AG09319 (cell line): ENCODE results near the gene SLC22A6.

ENCODE experiments used
- DNase-seq: peaks from one replicate; pipeline ENCODE4 v3.0.0-alpha.2; 2010; ENCODE audit warnings: low read depth; ENCODE audit errors: extremely low read depth
- TF ChIP-seq, protein P1 (sequence below): IDR thresholded peaks from 2 replicates; pipeline ENCODE4 v1.5.1; 2011; ENCODE audit warnings: low read depth, mild to moderate bottlenecking, inconsistent platforms, low read length, moderate library complexity

The SLC22A6 gene

DNA sequence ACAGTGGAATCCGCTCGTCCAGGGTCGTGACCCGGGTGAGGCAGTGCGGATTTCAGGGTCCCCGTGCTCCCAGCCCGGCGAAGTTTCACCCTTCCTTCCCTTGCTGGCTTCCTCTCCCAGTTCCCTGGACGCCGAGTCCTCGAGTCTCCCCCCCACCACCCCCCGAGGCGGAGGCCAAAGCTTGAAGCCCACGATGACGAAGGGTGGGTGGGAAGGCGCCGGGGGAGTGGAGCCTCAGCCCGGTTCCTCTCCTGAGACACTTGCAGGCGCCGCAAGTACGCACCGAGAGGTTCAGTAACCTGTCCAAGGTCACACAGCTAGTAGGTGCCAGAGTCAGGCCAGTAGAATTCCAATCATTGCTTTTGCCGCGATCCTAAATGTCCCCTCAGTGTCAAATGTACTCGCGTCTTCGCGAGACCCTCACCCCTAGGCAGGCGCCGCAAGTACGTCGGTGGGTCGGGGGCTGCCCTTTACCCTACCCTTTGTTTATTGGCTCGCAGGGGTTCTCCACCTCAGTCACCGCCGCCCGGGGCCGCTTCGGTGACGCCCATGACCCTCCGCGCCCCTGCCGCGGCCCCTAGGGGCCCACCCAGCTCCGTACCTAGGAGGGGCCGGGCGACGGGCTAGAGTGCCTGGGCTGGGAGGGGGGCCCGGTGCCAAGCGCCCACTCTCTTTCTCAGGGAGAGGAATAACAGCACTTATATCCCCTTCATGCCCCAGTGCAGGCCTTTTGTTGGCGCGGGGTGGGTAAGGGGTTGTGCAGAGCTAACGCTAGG, 57.9 kb downstream of the SLC22A6 start:
- TF ChIP-seq, protein P1, sequence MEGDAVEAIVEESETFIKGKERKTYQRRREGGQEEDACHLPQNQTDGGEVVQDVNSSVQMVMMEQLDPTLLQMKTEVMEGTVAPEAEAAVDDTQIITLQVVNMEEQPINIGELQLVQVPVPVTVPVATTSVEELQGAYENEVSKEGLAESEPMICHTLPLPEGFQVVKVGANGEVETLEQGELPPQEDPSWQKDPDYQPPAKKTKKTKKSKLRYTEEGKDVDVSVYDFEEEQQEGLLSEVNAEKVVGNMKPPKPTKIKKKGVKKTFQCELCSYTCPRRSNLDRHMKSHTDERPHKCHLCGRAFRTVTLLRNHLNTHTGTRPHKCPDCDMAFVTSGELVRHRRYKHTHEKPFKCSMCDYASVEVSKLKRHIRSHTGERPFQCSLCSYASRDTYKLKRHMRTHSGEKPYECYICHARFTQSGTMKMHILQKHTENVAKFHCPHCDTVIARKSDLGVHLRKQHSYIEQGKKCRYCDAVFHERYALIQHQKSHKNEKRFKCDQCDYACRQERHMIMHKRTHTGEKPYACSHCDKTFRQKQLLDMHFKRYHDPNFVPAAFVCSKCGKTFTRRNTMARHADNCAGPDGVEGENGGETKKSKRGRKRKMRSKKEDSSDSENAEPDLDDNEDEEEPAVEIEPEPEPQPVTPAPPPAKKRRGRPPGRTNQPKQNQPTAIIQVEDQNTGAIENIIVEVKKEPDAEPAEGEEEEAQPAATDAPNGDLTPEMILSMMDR = no peak
- no peak for DNase-seq
